Panc1 (cell line): Measurements from ENCODE around the gene ABCF2. TPM values are rescaled to one million over a fixed set of nuclear protein-coding genes. Genes with fewer than 3 reads are reported as not detected.

ENCODE experiments used
- ATAC-seq: fragments of 200-7000 bp; cut with Tn5 transposase; 2 replicates; pipeline ENCODE4 v1.9.1; 2020; ENCODE audit warnings: mild to moderate bottlenecking, moderate library complexity
- BruUV-seq: library from RNA; stranded (reverse); fragments of 400-500 nt; replicated peaks from 2 replicates; lab custom pipeline; 2021; lab: Mats Ljungman, UMichigan
- CTCF ChIA-PET: fragments of 300-600 bp; sonication (Branson Sonifier 250); formaldehyde crosslinking; loops from one replicate; lab custom pipeline; 2022; ENCODE audit warnings: antibody characterized with exemption; lab: Charles Lee
- POLR2A ChIA-PET: fragments of 300-600 bp; sonication (Branson Sonifier 250); formaldehyde crosslinking; loops from one replicate; lab custom pipeline; 2022; ENCODE audit warnings: antibody characterized with exemption; lab: Charles Lee
- DNase-seq: peaks from one replicate; pipeline ENCODE4 v3.0.0-alpha.2; 2010; ENCODE audit warnings: low read depth, low spot score
- H3K27ac ChIP-seq: 2 replicates; pipeline ENCODE4 v1.5.1; 2011; ENCODE audit warnings: mild to moderate bottlenecking, low read length, inconsistent platforms
- H3K27me3 ChIP-seq: fragments of 200-500 bp; sonication (Bioruptor generic); 2 replicates; pipeline ENCODE4 v1.6.0; 2014; ENCODE audit warnings: low read length, inconsistent platforms; ENCODE audit not compliant: control insufficient read depth, insufficient read depth
- H3K36me3 ChIP-seq: fragments of 200-500 bp; sonication (Bioruptor generic); 2 replicates; pipeline ENCODE4 v1.5.1; 2014; ENCODE audit warnings: inconsistent platforms, mild to moderate bottlenecking, low read length, moderate library complexity; ENCODE audit not compliant: control insufficient read depth, insufficient read depth
- H3K4me1 ChIP-seq: 2 replicates; pipeline ENCODE4 v1.5.1; 2011; ENCODE audit warnings: inconsistent platforms, mild to moderate bottlenecking, low read length, moderate library complexity; ENCODE audit not compliant: control insufficient read depth, insufficient read depth
- H3K4me3 ChIP-seq, 2 experiments: 2 replicates each; pipeline ENCODE4 v1.5.1; 2011 to 2012; ENCODE audit warnings: low read depth in 2 of 2, low read length in 2 of 2, mild to moderate bottlenecking in 2 of 2, inconsistent platforms in 1 of 2, moderate library complexity in 1 of 2
- H3K9me3 ChIP-seq: fragments of 200-500 bp; sonication (Bioruptor generic); 2 replicates; pipeline ENCODE4 v1.5.1; 2014; ENCODE audit warnings: low read depth, mild to moderate bottlenecking, inconsistent platforms, low read length, moderate library complexity; ENCODE audit not compliant: control insufficient read depth, insufficient read depth
- POLR2AphosphoS5 ChIP-seq: IDR thresholded peaks from 2 replicates; pipeline ENCODE4 v1.6.1; 2012; ENCODE audit warnings: mild to moderate bottlenecking, low read depth, low read length, moderate library complexity
- SIN3A ChIP-seq: IDR thresholded peaks from 2 replicates; pipeline ENCODE4 v1.6.1; 2012; ENCODE audit warnings: low read depth, mild to moderate bottlenecking, low read length, moderate library complexity, borderline replicate concordance; ENCODE audit not compliant: insufficient read depth
- TCF7L2 ChIP-seq: IDR thresholded peaks from 2 replicates; pipeline ENCODE4 v1.6.1; 2011; ENCODE audit warnings: mild to moderate bottlenecking, low read depth, low read length, inconsistent platforms
- in situ Hi-C: cut with HindIII; loops from 2 replicates; pipeline ENCODE4 v1.10.0; 2016; ENCODE audit warnings: low sequenced_read_pairs, low pct_unique_long_range_greater_than_20kb
- intact Hi-C: fragments of 100-400 bp; cut with micrococcal nuclease; formaldehyde crosslinking; loops from one replicate; pipeline ENCODE4 v1.10.0; 2022; ENCODE audit not compliant: unreplicated experiment
- total RNA-seq: library from RNA; stranded (reverse); gene quantifications from one replicate; pipeline ENCODE4 v1.2.1, GENCODE V29; 2021; ENCODE audit not compliant: unreplicated experiment
- TF ChIP-seq, protein P1 (sequence below): fragments of 450-650 bp; IDR thresholded peaks from 2 replicates; pipeline ENCODE4 v1.5.1; 2017; ENCODE audit warnings: mild to moderate bottlenecking
- TF ChIP-seq, protein P2 (sequence below), 2 experiments: IDR thresholded peaks; 2 replicates each; pipeline ENCODE4 v1.6.1; 2011 to 2012; ENCODE audit warnings: low read depth in 2 of 2, control low read depth in 1 of 2, low read length in 1 of 2, mild to moderate bottlenecking in 1 of 2, moderate library complexity in 1 of 2; ENCODE audit not compliant: insufficient read depth in 1 of 2

The ABCF2 gene
- total RNA-seq, 1 experiment from 2014 or later, result 64.4 TPM

DNA sequence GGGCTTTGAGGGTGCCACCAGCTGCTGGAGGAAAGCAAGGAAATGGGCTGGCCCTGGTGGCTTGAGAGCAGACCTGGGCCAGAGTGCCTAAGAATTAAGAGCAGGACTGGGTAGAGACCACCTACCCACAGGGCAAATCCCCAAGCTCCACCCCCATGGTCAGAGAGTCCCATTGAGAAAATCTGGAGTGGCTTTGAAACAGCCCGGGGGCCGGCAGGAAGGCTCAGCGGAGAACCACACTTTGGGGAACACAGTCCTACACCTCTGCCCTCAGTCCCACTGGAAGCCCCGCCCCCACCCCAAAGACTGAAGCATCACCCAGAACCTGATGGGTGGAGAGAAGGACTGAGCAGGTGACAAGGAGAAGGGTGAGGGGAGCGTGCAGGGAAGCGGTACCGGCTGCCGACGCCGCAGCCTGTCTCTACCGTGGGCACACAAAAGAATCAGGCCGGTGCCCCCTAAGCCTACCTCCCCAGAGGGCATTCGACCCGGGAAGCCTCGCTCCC is 17.9 kb upstream of the ABCF2 start:
- Histone ChIP-seq H3K4me1 (peaks cover 31% of the 10 kb centered on the region), H3K27me3 (no peaks in the 10 kb centered on the region), H3K4me3 (peak overlapping the region; percentile 16 to 32; a peak in 3 of 4 replicates), H3K9me3 (no peaks in the 10 kb centered on the region), H3K36me3 (no peaks in the 10 kb centered on the region; the same call in 1 of the 2 replicates), H3K27ac (no peak overlapping the region)
- in situ Hi-C loops, result no loop called here
- no peak for TF ChIP-seq TCF7L2
- TF ChIP-seq, protein P1, sequence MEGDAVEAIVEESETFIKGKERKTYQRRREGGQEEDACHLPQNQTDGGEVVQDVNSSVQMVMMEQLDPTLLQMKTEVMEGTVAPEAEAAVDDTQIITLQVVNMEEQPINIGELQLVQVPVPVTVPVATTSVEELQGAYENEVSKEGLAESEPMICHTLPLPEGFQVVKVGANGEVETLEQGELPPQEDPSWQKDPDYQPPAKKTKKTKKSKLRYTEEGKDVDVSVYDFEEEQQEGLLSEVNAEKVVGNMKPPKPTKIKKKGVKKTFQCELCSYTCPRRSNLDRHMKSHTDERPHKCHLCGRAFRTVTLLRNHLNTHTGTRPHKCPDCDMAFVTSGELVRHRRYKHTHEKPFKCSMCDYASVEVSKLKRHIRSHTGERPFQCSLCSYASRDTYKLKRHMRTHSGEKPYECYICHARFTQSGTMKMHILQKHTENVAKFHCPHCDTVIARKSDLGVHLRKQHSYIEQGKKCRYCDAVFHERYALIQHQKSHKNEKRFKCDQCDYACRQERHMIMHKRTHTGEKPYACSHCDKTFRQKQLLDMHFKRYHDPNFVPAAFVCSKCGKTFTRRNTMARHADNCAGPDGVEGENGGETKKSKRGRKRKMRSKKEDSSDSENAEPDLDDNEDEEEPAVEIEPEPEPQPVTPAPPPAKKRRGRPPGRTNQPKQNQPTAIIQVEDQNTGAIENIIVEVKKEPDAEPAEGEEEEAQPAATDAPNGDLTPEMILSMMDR, result no peak
- TF ChIP-seq SIN3A, result no peak
- TF ChIP-seq POLR2AphosphoS5, result no peak
- TF ChIP-seq, protein P2, sequence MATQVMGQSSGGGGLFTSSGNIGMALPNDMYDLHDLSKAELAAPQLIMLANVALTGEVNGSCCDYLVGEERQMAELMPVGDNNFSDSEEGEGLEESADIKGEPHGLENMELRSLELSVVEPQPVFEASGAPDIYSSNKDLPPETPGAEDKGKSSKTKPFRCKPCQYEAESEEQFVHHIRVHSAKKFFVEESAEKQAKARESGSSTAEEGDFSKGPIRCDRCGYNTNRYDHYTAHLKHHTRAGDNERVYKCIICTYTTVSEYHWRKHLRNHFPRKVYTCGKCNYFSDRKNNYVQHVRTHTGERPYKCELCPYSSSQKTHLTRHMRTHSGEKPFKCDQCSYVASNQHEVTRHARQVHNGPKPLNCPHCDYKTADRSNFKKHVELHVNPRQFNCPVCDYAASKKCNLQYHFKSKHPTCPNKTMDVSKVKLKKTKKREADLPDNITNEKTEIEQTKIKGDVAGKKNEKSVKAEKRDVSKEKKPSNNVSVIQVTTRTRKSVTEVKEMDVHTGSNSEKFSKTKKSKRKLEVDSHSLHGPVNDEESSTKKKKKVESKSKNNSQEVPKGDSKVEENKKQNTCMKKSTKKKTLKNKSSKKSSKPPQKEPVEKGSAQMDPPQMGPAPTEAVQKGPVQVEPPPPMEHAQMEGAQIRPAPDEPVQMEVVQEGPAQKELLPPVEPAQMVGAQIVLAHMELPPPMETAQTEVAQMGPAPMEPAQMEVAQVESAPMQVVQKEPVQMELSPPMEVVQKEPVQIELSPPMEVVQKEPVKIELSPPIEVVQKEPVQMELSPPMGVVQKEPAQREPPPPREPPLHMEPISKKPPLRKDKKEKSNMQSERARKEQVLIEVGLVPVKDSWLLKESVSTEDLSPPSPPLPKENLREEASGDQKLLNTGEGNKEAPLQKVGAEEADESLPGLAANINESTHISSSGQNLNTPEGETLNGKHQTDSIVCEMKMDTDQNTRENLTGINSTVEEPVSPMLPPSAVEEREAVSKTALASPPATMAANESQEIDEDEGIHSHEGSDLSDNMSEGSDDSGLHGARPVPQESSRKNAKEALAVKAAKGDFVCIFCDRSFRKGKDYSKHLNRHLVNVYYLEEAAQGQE (IDR thresholded peaks at IDR 0.05; ENCODE audit: insufficient read depth in 1 of 2, low read depth in 2 of 2, low read length in 1 of 2), result no peak
- no TSS peak for BruUV-seq
- CTCF ChIA-PET, result interaction anchor here (1.0 kb wide), 3 partner anchors 11 to 18 kb away, joined by 3 to 5 read pairs (median 4); partner anchors contain the start of genes ABCF2 and CHPF2
- intact Hi-C loops, result no loop called here
- POLR2A ChIA-PET, result no interaction called here
- DNase-seq, result no peak
- ATAC-seq, result no peak

DNA sequence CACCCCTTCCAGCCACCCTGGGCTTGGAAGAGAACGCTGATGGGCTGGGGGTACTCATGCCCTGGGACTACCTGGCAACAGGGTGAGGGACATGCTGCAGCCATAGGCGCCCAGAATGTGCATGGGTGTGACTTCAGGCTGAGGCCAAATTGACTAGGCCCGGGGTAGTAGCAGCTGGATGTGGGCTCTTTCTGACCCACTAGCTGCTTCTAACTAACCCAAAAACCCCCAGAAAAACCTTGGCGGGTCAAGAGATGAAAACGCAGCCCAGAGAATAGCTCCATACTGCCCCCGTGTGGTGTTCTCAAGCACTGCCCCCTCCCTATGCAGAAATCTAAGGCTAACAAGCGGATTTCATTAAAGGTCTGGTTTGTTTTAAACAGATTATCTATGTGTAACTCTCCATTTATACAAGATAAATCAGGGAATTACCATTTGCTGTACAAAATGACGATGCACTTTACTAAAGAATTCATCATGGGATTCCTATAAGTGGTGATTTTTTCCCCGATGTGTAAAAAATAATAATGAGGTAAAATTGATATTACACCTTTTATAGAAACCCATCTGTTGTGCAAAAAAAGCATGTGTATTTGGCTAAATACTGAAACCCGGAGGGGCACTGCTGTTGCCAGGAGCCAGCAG is 17.3 kb upstream of the ABCF2 start:
- no TSS peak for BruUV-seq
- no peak overlapping the region for H3K27ac ChIP-seq
- no peak for DNase-seq
- H3K9me3 ChIP-seq, result no peaks in the 10 kb centered on the region
- ChIA-PET POLR2A (interaction anchor here (0.7 kb wide), 1 partner anchor 52 kb away, joined by 5 read pairs; no protein-coding TSS in a partner anchor), CTCF (interaction anchor here (0.6 to 1.0 kb wide), 4 partner anchors 11 to 215 kb away, joined by 3 to 5 read pairs (median 4); partner anchors contain the start of genes ABCF2 and CHPF2)
- H3K36me3 ChIP-seq, result no peaks in the 10 kb centered on the region; the same call in 1 of the 2 replicates
- H3K4me3 ChIP-seq, result no peak overlapping the region
- TF ChIP-seq, protein P1, result peak; percentile 92
- no peak for TF ChIP-seq SIN3A
- peaks cover 26% of the 10 kb centered on the region for H3K4me1 ChIP-seq
- no peaks in the 10 kb centered on the region for H3K27me3 ChIP-seq
- in situ Hi-C loops (no loop called here), intact Hi-C loops (no loop called here)
- no peak for ATAC-seq
